Astrocyte (in vitro differentiated cells and primary cell): ENCODE measurements around the gene TGFB1. TPM values are rescaled to one million over a fixed set of nuclear protein-coding genes. Genes with fewer than 3 reads are reported as not detected.

Experiments used
- DNase-seq: peaks from one replicate; pipeline ENCODE4 v3.0.0-alpha.2; 2010; ENCODE audit warnings: low read depth
- FAIRE-seq: peaks from 2 replicates; lab custom pipeline; 2011; peaks lifted over from hg19 to GRCh38; lab: Jason Lieb, UNC
- H2AFZ ChIP-seq: 2 replicates; pipeline ENCODE4 v1.6.0; 2012; ENCODE audit warnings: low read depth, low read length, inconsistent platforms
- H3K27ac ChIP-seq: 2 replicates; pipeline ENCODE4 v1.5.1; 2011; ENCODE audit warnings: low read depth, low read length, inconsistent platforms
- H3K27me3 ChIP-seq: 2 replicates; pipeline ENCODE4 v1.6.0; 2011; ENCODE audit warnings: low read length, inconsistent platforms; ENCODE audit not compliant: insufficient read depth
- H3K36me3 ChIP-seq: 2 replicates; pipeline ENCODE4 v1.5.1; 2011; ENCODE audit warnings: low read length, inconsistent platforms; ENCODE audit not compliant: insufficient read depth
- H3K4me1 ChIP-seq: 2 replicates; pipeline ENCODE4 v1.5.1; 2011; ENCODE audit warnings: low read length, inconsistent platforms; ENCODE audit not compliant: insufficient read depth
- H3K4me2 ChIP-seq: 2 replicates; pipeline ENCODE4 v1.6.0; 2012; ENCODE audit warnings: low read length, inconsistent platforms
- H3K4me3 ChIP-seq: 2 replicates; pipeline ENCODE4 v1.5.1; 2011; ENCODE audit warnings: low read depth, mild to moderate bottlenecking, low read length, inconsistent platforms; ENCODE audit not compliant: insufficient read depth
- H3K79me2 ChIP-seq: 2 replicates; pipeline ENCODE4 v1.6.0; 2012; ENCODE audit warnings: mild to moderate bottlenecking, low read length, inconsistent platforms; ENCODE audit not compliant: insufficient read depth
- H3K9ac ChIP-seq: 2 replicates; pipeline ENCODE4 v1.6.0; 2012; ENCODE audit warnings: mild to moderate bottlenecking, low read length, inconsistent platforms
- H3K9me3 ChIP-seq: 2 replicates; pipeline ENCODE4 v1.5.1; 2012; ENCODE audit warnings: low read depth, mild to moderate bottlenecking, low read length, inconsistent platforms; ENCODE audit not compliant: insufficient read depth
- H4K20me1 ChIP-seq: 2 replicates; pipeline ENCODE4 v1.6.0; 2012; ENCODE audit warnings: low read length, inconsistent platforms; ENCODE audit not compliant: insufficient read depth
- H3K27ac Mint-ChIP-seq: one replicate; pipeline ENCODE4 v1.8.0; 2021; ENCODE audit warnings: mild to moderate bottlenecking, mixed read lengths; ENCODE audit not compliant: unreplicated experiment
- H3K27me3 Mint-ChIP-seq: one replicate; pipeline ENCODE4 v1.8.0; 2021; ENCODE audit warnings: low read depth, mixed read lengths; ENCODE audit not compliant: unreplicated experiment
- H3K36me3 Mint-ChIP-seq: one replicate; pipeline ENCODE4 v1.8.0; 2021; ENCODE audit warnings: low read depth, mixed read lengths; ENCODE audit not compliant: unreplicated experiment
- H3K4me1 Mint-ChIP-seq: one replicate; pipeline ENCODE4 v1.8.0; 2021; ENCODE audit warnings: low read depth, mixed read lengths; ENCODE audit not compliant: unreplicated experiment
- H3K4me3 Mint-ChIP-seq: one replicate; pipeline ENCODE4 v1.8.0; 2021; ENCODE audit warnings: mild to moderate bottlenecking, moderate library complexity, mixed read lengths; ENCODE audit not compliant: unreplicated experiment
- H3K9me3 Mint-ChIP-seq: one replicate; pipeline ENCODE4 v1.8.0; 2021; ENCODE audit warnings: mild to moderate bottlenecking, mixed read lengths; ENCODE audit not compliant: unreplicated experiment
- EZH2 ChIP-seq: IDR thresholded peaks from 2 replicates; pipeline ENCODE4 v1.6.1; 2012; ENCODE audit warnings: mild to moderate bottlenecking, low read length, inconsistent platforms; ENCODE audit not compliant: insufficient read depth
- total RNA-seq: library from RNA; stranded (reverse); gene quantifications from 2 replicates; pipeline ENCODE4 v1.2.1, GENCODE V29; 2021
- TF ChIP-seq, protein P1 (sequence below): IDR thresholded peaks from 2 replicates; pipeline ENCODE4 v1.5.1; 2011; ENCODE audit warnings: low read depth, mild to moderate bottlenecking, inconsistent platforms, low read length, moderate library complexity; ENCODE audit not compliant: insufficient read depth

Gene TGFB1
- total RNA-seq, 1 donor from 2014 or later = 155 TPM

DNA sequence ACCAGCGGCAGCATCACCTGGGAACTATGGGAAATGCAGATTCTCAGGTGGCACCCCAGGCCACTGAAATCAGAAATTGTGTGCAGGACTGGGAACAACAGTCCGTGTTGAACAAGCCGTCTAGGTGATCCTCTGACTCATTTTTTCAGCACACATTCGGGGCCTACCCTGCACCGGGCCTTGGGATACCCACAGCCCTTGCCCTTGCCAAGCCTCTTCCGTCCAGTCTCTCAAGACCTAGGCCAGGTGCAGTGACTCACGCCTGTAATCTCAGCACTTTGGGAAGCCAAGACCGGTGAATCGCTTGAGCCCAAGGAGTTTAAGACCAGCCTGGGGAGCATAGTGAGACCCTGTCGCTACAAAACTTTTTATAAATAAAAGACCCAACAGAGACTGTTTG, 18.3 kb downstream of the TGFB1 start:
- peaks cover 21% of the 10 kb centered on the region for H3K36me3 ChIP-seq
- no peaks in the 10 kb centered on the region for H3K9me3 ChIP-seq
- Mint-ChIP-seq H3K4me1 (peaks cover 4% of the 10 kb centered on the region), H3K27me3 (no peaks in the 10 kb centered on the region), H3K27ac (no peak overlapping the region), H3K36me3 (peaks cover 21% of the 10 kb centered on the region), H3K4me3 (no peak overlapping the region), H3K9me3 (no peaks in the 10 kb centered on the region)
- H3K27me3 ChIP-seq = no peaks in the 10 kb centered on the region
- FAIRE-seq (no peak), DNase-seq (no peak)
- no peak overlapping the region for H3K4me2 ChIP-seq
- H4K20me1 ChIP-seq = peaks cover 64% of the 10 kb centered on the region
- H3K4me3 ChIP-seq = no peak overlapping the region
- H3K27ac ChIP-seq = no peak overlapping the region
- no peak overlapping the region for H3K9ac ChIP-seq
- no peak for TF ChIP-seq EZH2
- TF ChIP-seq, protein P1, sequence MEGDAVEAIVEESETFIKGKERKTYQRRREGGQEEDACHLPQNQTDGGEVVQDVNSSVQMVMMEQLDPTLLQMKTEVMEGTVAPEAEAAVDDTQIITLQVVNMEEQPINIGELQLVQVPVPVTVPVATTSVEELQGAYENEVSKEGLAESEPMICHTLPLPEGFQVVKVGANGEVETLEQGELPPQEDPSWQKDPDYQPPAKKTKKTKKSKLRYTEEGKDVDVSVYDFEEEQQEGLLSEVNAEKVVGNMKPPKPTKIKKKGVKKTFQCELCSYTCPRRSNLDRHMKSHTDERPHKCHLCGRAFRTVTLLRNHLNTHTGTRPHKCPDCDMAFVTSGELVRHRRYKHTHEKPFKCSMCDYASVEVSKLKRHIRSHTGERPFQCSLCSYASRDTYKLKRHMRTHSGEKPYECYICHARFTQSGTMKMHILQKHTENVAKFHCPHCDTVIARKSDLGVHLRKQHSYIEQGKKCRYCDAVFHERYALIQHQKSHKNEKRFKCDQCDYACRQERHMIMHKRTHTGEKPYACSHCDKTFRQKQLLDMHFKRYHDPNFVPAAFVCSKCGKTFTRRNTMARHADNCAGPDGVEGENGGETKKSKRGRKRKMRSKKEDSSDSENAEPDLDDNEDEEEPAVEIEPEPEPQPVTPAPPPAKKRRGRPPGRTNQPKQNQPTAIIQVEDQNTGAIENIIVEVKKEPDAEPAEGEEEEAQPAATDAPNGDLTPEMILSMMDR = no peak
- peaks cover 16% of the 10 kb centered on the region for H3K79me2 ChIP-seq
- H2AFZ ChIP-seq = no peak overlapping the region
- H3K4me1 ChIP-seq = no peaks in the 10 kb centered on the region

DNA sequence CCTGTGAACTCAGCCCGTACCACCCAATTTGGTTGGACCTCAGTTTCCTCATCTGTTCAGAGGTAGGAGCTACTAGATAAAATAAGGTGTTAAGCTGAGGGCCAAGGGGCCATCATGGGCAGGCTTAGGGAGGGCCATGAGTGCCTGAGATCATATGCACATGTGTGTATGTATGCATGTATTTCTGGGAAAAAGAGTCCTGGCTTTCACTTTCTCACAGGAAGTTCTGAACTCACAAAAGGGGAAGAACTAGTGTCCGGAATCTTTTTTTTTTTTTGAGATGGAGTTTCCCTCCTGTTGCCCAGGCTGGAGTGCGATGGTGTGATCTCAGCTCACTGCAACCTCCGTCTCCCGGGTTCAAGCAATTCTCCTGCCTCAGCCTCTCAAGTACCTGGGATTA, 18.9 kb downstream of the TGFB1 start:
- no peak for DNase-seq
- H3K9me3 ChIP-seq = no peaks in the 10 kb centered on the region
- peaks cover 24% of the 10 kb centered on the region for H3K36me3 ChIP-seq
- H4K20me1 ChIP-seq = peaks cover 59% of the 10 kb centered on the region
- no peak overlapping the region for H3K4me2 ChIP-seq
- H3K79me2 ChIP-seq = peaks cover 16% of the 10 kb centered on the region
- no peaks in the 10 kb centered on the region for H3K27me3 Mint-ChIP-seq
- no peak overlapping the region for H3K27ac ChIP-seq
- TF ChIP-seq, protein P1 = no peak
- TF ChIP-seq EZH2 = no peak
- no peaks in the 10 kb centered on the region for H3K4me1 ChIP-seq
- no peak overlapping the region for H3K9ac ChIP-seq
- no peak overlapping the region for H3K4me3 Mint-ChIP-seq
- FAIRE-seq = no peak
- no peak overlapping the region for H3K4me3 ChIP-seq
- no peak overlapping the region for H2AFZ ChIP-seq
- no peak overlapping the region for H3K27ac Mint-ChIP-seq
- H3K36me3 Mint-ChIP-seq = peaks cover 19% of the 10 kb centered on the region
- no peaks in the 10 kb centered on the region for H3K27me3 ChIP-seq
- H3K9me3 Mint-ChIP-seq = no peaks in the 10 kb centered on the region
- peaks cover 2% of the 10 kb centered on the region for H3K4me1 Mint-ChIP-seq

DNA sequence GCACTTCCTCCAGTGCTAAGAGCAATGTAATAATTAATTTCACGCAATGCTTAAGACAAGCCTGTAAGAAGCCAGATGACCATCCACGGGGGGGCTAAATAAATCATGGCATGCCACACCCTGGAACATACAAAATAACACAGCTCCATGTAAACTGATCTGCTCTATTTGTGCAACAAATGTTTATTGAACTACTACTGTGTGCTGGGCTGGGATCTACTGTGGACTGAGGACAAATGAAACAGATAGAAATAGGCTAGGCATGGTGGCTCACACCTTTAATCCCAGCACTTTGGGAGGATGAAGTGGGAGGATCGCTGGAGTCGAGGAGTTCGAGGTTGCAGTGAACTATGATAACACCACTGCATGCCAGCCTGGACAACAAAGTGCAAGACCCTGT, 21.3 kb downstream of the TGFB1 start:
- no peak overlapping the region for H3K27ac Mint-ChIP-seq
- no peak overlapping the region for H3K4me3 ChIP-seq
- H3K27ac ChIP-seq = no peak overlapping the region
- H3K36me3 Mint-ChIP-seq = peaks cover 26% of the 10 kb centered on the region
- H3K9me3 ChIP-seq = no peaks in the 10 kb centered on the region
- H3K4me3 Mint-ChIP-seq = no peak overlapping the region
- no peak overlapping the region for H3K4me2 ChIP-seq
- H3K4me1 ChIP-seq = peaks cover 16% of the 10 kb centered on the region
- TF ChIP-seq, protein P1 = no peak
- no peak for TF ChIP-seq EZH2
- H3K27me3 Mint-ChIP-seq = no peaks in the 10 kb centered on the region
- H3K9ac ChIP-seq = no peak overlapping the region
- DNase-seq (no peak), FAIRE-seq (no peak)
- no peak overlapping the region for H2AFZ ChIP-seq
- H3K79me2 ChIP-seq = peaks cover 10% of the 10 kb centered on the region
- H3K9me3 Mint-ChIP-seq = no peaks in the 10 kb centered on the region
- H3K27me3 ChIP-seq = no peaks in the 10 kb centered on the region
- H3K36me3 ChIP-seq = peaks cover 22% of the 10 kb centered on the region
- peaks cover 11% of the 10 kb centered on the region for H3K4me1 Mint-ChIP-seq
- H4K20me1 ChIP-seq = peaks cover 42% of the 10 kb centered on the region
